Activated CD8-positive, alpha-beta memory T cell treated with anti-CD3 and anti-CD28 coated beads, Interleukin-2, amount 50 U/mL, for 1 hour (primary cell): ENCODE data around the gene FOXN3.
"Not testable (repeated sequence)": the region's sequence is repeated elsewhere in the genome, so short reads cannot be mapped to it uniquely, and the experiment has no call there.

Experiments used
- DNase-seq: peaks from one replicate; pipeline ENCODE4 v3.0.0-alpha.2; 2020; ENCODE audit errors: extremely low read depth

The FOXN3 gene

GRCh38 chr14:89228921-89229639 is 188.0 kb downstream of the FOXN3 start:
- no peak for DNase-seq

- DNase-seq = no peak
Observed at GRCh38 chr14:89227496-89227836, 189.6 kb downstream of the FOXN3 start.

GRCh38 chr14:89226801-89227495 is 190.1 kb downstream of the FOXN3 start:
- no peak for DNase-seq

- DNase-seq = no peak
Observed at GRCh38 chr14:89225607-89226006, 191.4 kb downstream of the FOXN3 start.

- no peak for DNase-seq
Observed at GRCh38 chr14:89221109-89221810, 195.8 kb downstream of the FOXN3 start.

GRCh38 chr14:89219051-89219450 is 198.0 kb downstream of the FOXN3 start:
- no peak for DNase-seq

- DNase-seq = no peak
Observed at GRCh38 chr14:89217891-89218290, 199.1 kb downstream of the FOXN3 start.

- DNase-seq = no peak
Observed at GRCh38 chr14:89215531-89215930, 201.5 kb downstream of the FOXN3 start.

- DNase-seq = no peak
Observed at GRCh38 chr14:89215114-89215513, 201.9 kb downstream of the FOXN3 start.

GRCh38 chr14:89214221-89214965 is 202.6 kb downstream of the FOXN3 start:
- DNase-seq = no peak

GRCh38 chr14:89212386-89213235 is 204.4 kb downstream of the FOXN3 start:
- no peak for DNase-seq

- DNase-seq = no peak
Observed at GRCh38 chr14:89209558-89209957, 207.5 kb downstream of the FOXN3 start.

GRCh38 chr14:89207925-89208328 is 209.1 kb downstream of the FOXN3 start:
- no peak for DNase-seq

GRCh38 chr14:89206389-89207031 is 210.5 kb downstream of the FOXN3 start:
- DNase-seq = no peak

GRCh38 chr14:89205137-89205740 is 211.8 kb downstream of the FOXN3 start:
- DNase-seq = no peak

- DNase-seq = no peak
Observed at GRCh38 chr14:89202413-89203190, 214.4 kb downstream of the FOXN3 start.

GRCh38 chr14:89201645-89202044 is 215.4 kb downstream of the FOXN3 start:
- no peak for DNase-seq

GRCh38 chr14:89199357-89199756 is 217.7 kb downstream of the FOXN3 start:
- DNase-seq = not testable (repeated sequence)

GRCh38 chr14:89198544-89199329 is 218.3 kb downstream of the FOXN3 start:
- DNase-seq = no peak
